MM.1S (cell line): ENCODE results near the gene CST9L.

Experiments
- DNase-seq: peaks from one replicate; pipeline ENCODE4 v3.0.0-alpha.2; 2015
- H2AFZ ChIP-seq: fragments of 300-600 bp; sonication (generic); 2 replicates; pipeline ENCODE4 v1.6.0; 2016; ENCODE audit warnings: antibody characterized with exemption, low read length
- H3F3A ChIP-seq: fragments of 300-600 bp; sonication (generic); 2 replicates; pipeline ENCODE4 v1.6.1; 2016; ENCODE audit warnings: mild to moderate bottlenecking, antibody characterized with exemption, low read length, moderate library complexity, mixed read lengths; ENCODE audit not compliant: insufficient read depth
- H3K27ac ChIP-seq: fragments of 300-600 bp; sonication (generic); 2 replicates; pipeline ENCODE4 v1.5.1; 2016; ENCODE audit warnings: mild to moderate bottlenecking, low read length
- H3K27me3 ChIP-seq: fragments of 300-600 bp; sonication (generic); replicated peaks from 2 replicates; pipeline ENCODE4 v1.6.0; 2016; ENCODE audit warnings: low read length; ENCODE audit not compliant: insufficient read depth
- H3K36me3 ChIP-seq: fragments of 300-600 bp; sonication (generic); replicated peaks from 2 replicates; pipeline ENCODE4 v1.6.1; 2016; ENCODE audit warnings: mild to moderate bottlenecking, low read length, mixed read lengths; ENCODE audit not compliant: insufficient read depth
- H3K4me1 ChIP-seq: fragments of 300-600 bp; sonication (generic); 2 replicates; pipeline ENCODE4 v1.6.1; 2016; ENCODE audit warnings: low read length, mixed read lengths
- H3K4me2 ChIP-seq: fragments of 300-600 bp; sonication (generic); 2 replicates; pipeline ENCODE4 v1.6.0; 2016; ENCODE audit warnings: low read depth, low read length
- H3K4me3 ChIP-seq: fragments of 300-600 bp; sonication (generic); 2 replicates; pipeline ENCODE4 v1.5.1; 2016; ENCODE audit warnings: low read length, mixed read lengths
- H3K79me2 ChIP-seq: fragments of 300-600 bp; sonication (generic); 2 replicates; pipeline ENCODE4 v1.6.1; 2016; ENCODE audit warnings: mixed run types, low read length, mixed read lengths
- H3K9ac ChIP-seq: fragments of 300-600 bp; sonication (generic); 2 replicates; pipeline ENCODE4 v1.6.1; 2016; ENCODE audit warnings: low read length, mixed read lengths
- H3K9me2 ChIP-seq: fragments of 300-600 bp; sonication (generic); replicated peaks from 2 replicates; pipeline ENCODE4 v1.6.1; 2016; ENCODE audit warnings: mild to moderate bottlenecking, low read length, mixed read lengths; ENCODE audit not compliant: insufficient read depth
- H3K9me3 ChIP-seq: fragments of 300-600 bp; sonication (generic); replicated peaks from 2 replicates; pipeline ENCODE4 v1.6.1; 2016; ENCODE audit warnings: mild to moderate bottlenecking, low read length, mixed read lengths; ENCODE audit not compliant: insufficient read depth
- H4K20me1 ChIP-seq: fragments of 300-600 bp; sonication (generic); 2 replicates; pipeline ENCODE4 v1.6.1; 2016; ENCODE audit warnings: mild to moderate bottlenecking, low read length, moderate library complexity, mixed read lengths; ENCODE audit not compliant: insufficient read depth
- EZH2 ChIP-seq: fragments of 300-600 bp; sonication (generic); optimal IDR thresholded peaks from 2 replicates; pipeline ENCODE3; 2017; ENCODE audit warnings: low read depth, mild to moderate bottlenecking, antibody characterized with exemption, low read length, mixed read lengths
- EZH2phosphoT487 ChIP-seq: fragments of 300-600 bp; sonication (generic); IDR thresholded peaks from 2 replicates; pipeline ENCODE4 v1.6.1; 2018; ENCODE audit warnings: antibody characterized with exemption, low read length
- TF ChIP-seq, protein P1 (sequence below): fragments of 300-600 bp; sonication (generic); IDR thresholded peaks from 2 replicates; pipeline ENCODE4 v1.5.1; 2016; ENCODE audit warnings: antibody characterized with exemption, low read length, mixed read lengths

CST9L gene

DNA sequence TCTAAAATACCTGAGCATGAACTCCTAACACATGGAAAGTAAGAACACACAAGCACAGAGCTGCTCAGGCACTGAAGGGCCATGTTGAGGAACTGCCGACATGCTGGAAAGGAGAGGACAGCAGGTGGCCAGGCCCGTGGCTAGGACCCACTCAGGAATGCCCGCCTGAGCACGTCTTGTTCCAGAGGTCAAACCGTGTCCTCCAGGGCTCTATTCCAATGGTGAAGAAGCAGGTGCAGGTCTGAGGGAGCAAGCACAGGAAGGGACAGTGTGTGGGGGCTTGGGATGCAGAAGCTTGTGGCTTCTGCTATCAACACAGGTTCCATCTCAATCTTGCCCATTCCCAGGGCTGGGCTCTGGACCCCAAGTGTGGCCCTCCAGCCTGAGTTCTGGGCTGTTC, 20.7 kb downstream of the CST9L start:
- H3K4me3 ChIP-seq: no peak overlapping the region
- no peaks in the 10 kb centered on the region for H3K9me3 ChIP-seq
- no peaks in the 10 kb centered on the region for H3K36me3 ChIP-seq
- H3K9ac ChIP-seq: no peak overlapping the region
- no peak overlapping the region for H3K27ac ChIP-seq
- no peaks in the 10 kb centered on the region for H3K27me3 ChIP-seq
- TF ChIP-seq EZH2: no peak
- TF ChIP-seq, protein P1, sequence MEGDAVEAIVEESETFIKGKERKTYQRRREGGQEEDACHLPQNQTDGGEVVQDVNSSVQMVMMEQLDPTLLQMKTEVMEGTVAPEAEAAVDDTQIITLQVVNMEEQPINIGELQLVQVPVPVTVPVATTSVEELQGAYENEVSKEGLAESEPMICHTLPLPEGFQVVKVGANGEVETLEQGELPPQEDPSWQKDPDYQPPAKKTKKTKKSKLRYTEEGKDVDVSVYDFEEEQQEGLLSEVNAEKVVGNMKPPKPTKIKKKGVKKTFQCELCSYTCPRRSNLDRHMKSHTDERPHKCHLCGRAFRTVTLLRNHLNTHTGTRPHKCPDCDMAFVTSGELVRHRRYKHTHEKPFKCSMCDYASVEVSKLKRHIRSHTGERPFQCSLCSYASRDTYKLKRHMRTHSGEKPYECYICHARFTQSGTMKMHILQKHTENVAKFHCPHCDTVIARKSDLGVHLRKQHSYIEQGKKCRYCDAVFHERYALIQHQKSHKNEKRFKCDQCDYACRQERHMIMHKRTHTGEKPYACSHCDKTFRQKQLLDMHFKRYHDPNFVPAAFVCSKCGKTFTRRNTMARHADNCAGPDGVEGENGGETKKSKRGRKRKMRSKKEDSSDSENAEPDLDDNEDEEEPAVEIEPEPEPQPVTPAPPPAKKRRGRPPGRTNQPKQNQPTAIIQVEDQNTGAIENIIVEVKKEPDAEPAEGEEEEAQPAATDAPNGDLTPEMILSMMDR: no peak
- TF ChIP-seq EZH2phosphoT487: no peak
- no peaks in the 10 kb centered on the region for H3F3A ChIP-seq
- DNase-seq: no peak
- no peaks in the 10 kb centered on the region for H3K9me2 ChIP-seq
- H2AFZ ChIP-seq: no peak overlapping the region
- no peaks in the 10 kb centered on the region for H3K79me2 ChIP-seq
- H3K4me2 ChIP-seq: no peak overlapping the region
- no peaks in the 10 kb centered on the region for H4K20me1 ChIP-seq
- H3K4me1 ChIP-seq: no peaks in the 10 kb centered on the region

DNA sequence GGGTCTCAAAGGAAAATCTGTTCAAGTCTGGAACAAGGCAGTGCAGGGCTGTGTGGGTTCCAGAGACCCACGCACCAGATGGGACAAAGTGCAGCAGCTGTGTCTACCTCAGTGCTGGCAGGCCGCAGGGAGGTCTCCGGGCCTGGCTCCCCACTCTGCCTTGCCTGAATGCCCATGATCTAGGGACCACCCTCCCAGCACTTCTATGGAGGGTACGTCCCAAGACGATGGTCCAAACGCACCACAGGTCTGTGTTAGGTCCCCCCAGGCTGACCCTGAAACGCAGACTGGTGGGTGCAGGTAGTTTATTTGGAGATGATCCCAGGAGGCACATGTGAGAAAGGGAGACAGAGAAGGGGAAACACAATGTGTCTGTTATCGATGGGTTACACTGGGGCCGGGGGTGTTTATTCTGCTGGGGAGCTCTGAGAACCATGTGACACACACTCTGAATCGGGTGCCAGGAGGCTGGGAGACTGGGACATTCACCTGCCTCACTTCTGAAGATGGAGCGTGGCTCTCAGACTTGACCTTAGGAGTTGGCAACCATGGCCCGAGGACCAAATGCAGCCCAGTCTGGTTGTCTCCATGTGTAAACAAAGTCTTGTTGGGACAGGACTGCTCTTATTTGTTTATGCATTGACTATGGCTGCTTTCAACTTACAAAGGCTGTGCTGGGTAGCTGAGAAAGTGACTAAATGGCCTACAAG, 21.7 kb downstream of the CST9L start:
- Histone ChIP-seq H3K4me1 (no peaks in the 10 kb centered on the region), H3F3A (no peaks in the 10 kb centered on the region), H3K4me2 (no peak overlapping the region), H3K9ac (no peak overlapping the region), H2AFZ (no peak overlapping the region), H3K4me3 (no peak overlapping the region), H3K27ac (no peak overlapping the region), H3K9me2 (no peaks in the 10 kb centered on the region), H4K20me1 (no peaks in the 10 kb centered on the region), H3K9me3 (no peaks in the 10 kb centered on the region), H3K27me3 (no peaks in the 10 kb centered on the region), H3K79me2 (no peaks in the 10 kb centered on the region), H3K36me3 (no peaks in the 10 kb centered on the region)
- TF ChIP-seq, protein P1: no peak
- TF ChIP-seq EZH2: no peak
- no peak for DNase-seq

DNA sequence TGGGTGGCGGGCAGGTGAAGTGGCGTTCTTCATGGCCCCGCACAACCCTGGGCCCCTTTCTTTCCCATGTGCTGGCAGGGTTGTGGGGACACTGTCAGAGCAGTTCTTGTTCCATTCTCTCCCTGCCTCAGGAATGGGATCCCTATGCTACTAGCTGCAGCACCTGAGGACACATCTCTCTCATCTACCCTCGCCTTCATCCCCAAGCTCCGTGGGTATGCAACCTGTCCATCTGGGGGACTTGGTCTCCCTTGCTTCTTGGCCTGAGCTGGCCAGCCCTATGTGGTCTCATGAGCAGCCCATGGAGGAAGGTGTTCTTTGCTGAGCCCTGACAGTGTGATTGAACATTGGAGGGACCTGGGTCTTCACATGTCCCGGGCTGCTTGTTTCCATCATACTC, 24.2 kb downstream of the CST9L start:
- H3K9me3 ChIP-seq: no peaks in the 10 kb centered on the region
- TF ChIP-seq EZH2: no peak
- TF ChIP-seq, protein P1: no peak
- no peak for TF ChIP-seq EZH2phosphoT487
- no peak overlapping the region for H2AFZ ChIP-seq
- no peaks in the 10 kb centered on the region for H3K4me1 ChIP-seq
- no peak overlapping the region for H3K27ac ChIP-seq
- H3K9ac ChIP-seq: no peak overlapping the region
- H4K20me1 ChIP-seq: no peaks in the 10 kb centered on the region
- no peaks in the 10 kb centered on the region for H3K27me3 ChIP-seq
- no peaks in the 10 kb centered on the region for H3F3A ChIP-seq
- H3K4me3 ChIP-seq: no peak overlapping the region
- H3K9me2 ChIP-seq: no peaks in the 10 kb centered on the region
- H3K79me2 ChIP-seq: no peaks in the 10 kb centered on the region
- DNase-seq: no peak
- no peaks in the 10 kb centered on the region for H3K36me3 ChIP-seq
- H3K4me2 ChIP-seq: no peak overlapping the region
